Measurements from ENCODE around the gene SPHK1.

SPHK1 gene

GRCh38 chr17:76433693-76434092, 49.3 kb downstream of the SPHK1 start:
- no peak for DNase-seq (ENCODE audit: low read depth in 2 of 2)

DNA sequence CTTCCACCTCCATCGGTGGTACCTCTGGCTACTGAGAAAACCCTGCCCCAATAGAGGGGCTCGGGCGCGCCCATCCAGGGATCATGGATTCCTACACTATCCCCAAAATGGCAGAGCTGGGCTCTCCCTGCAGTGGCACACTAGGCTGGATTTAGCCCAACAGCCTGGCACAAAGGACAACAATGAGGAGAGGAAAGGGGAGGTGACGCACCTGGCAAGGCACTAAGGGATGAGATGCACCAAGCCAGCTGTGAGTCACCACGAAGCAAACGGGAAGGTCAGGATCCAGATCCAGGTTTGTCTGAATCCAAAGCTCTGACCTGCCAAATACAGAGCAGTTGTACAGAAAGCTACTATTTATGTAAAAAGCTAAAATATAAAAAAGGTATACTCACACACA, 50.5 kb downstream of the SPHK1 start:
- no peak for DNase-seq (ENCODE audit: low read depth in 2 of 2)

GRCh38 chr17:76435751-76436150, 51.3 kb downstream of the SPHK1 start:
- no peak for DNase-seq (ENCODE audit: low read depth in 2 of 2)

All from fibroblast of skin of left quadriceps (primary cell).